Measurements from ENCODE around the gene TTC12. TPM values are rescaled to one million over a fixed set of nuclear protein-coding genes. Genes with fewer than 3 reads are reported as not detected.

The TTC12 gene
- total and polyA plus RNA-seq, 8 donors = 3.7 to 58.9 (median 11.1) TPM

DNA sequence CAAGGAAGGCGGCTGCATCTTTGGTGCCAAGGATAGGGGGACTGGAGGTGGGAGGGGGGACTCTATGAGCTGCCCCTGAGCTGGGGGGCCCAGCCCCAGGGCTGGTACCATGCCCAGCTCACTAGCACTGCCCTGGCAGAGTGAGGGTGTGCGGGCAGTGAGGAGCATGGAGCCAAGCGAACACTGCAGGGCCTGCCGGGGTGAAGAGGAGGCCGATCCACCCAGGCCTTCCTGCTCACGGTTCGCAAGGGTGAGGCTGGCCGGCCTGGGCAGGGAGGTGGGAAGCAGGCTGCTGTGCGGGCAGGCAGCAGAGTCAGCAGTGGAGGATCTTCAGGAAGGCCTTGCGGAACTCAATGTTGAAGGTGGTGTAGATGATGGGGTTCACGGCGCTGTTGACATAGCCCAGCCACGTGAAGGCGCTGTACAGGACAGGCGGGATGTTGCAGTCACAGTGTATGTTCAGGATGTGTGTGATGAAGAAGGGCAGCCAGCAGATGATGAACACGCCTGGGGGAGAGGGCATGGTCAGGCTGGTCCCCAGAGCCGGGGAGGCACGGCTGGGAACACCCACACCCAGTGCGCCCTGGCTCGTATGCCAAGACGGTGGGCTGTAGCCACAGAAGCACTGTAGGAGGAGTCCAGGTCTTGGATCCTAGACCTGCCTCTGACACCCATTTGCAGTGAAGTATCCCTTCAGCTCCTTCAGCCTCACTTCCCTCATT is 96.2 kb downstream of the TTC12 start:
- Histone ChIP-seq H3K4me3 (no peak overlapping the region), H3K36me3 (no peaks in the 10 kb centered on the region), H3K4me1 (no peaks in the 10 kb centered on the region), H3K27ac (no peak overlapping the region), H3K27me3 (peaks cover 0 to 7% (median 0%) of the 10 kb centered on the region in 3 donors), H3K9me3 (no peaks in the 10 kb centered on the region)
- WGBS, 5 donors = 87 to 92% (median 90%) methylated on average over 20 to 21 of the region's 21 CpGs
- TF ChIP-seq POLR2A (IDR thresholded peaks at IDR 0.05) (no peak), CTCF (IDR thresholded peaks at IDR 0.05) (no peak), EP300 (IDR thresholded peaks at IDR 0.05) (no peak), POLR2AphosphoS5 (IDR thresholded peaks at IDR 0.05) (no peak)
- no peak for DNase-seq
- intact Hi-C loops (cut with DNase I; ENCODE audit: low total_unique reads) = no loop called here

GRCh38 chr11:113411536-113411935 is 97.2 kb downstream of the TTC12 start:
- no peak overlapping the region for H3K27ac ChIP-seq
- H3K4me3 ChIP-seq = no peak overlapping the region
- no peaks in the 10 kb centered on the region for H3K9me3 ChIP-seq
- intact Hi-C loops (cut with DNase I; ENCODE audit: low total_unique reads) = no loop called here
- peaks cover 0 to 6% (median 0%) of the 10 kb centered on the region in 3 donors for H3K27me3 ChIP-seq
- DNase-seq = no peak
- H3K36me3 ChIP-seq = no peaks in the 10 kb centered on the region
- TF ChIP-seq POLR2AphosphoS5 (IDR thresholded peaks at IDR 0.05) = no peak
- WGBS, 5 donors = 82 to 93% (median 91%) methylated on average over 3 of the region's 3 CpGs
- no peaks in the 10 kb centered on the region for H3K4me1 ChIP-seq

- Histone ChIP-seq H3K4me1 (no peaks in the 10 kb centered on the region), H3K4me3 (no peak overlapping the region), H3K27me3 (no peaks in the 10 kb centered on the region), H3K36me3 (no peaks in the 10 kb centered on the region), H3K27ac (no peak overlapping the region), H3K9me3 (no peaks in the 10 kb centered on the region)
- no peak for TF ChIP-seq POLR2A (IDR thresholded peaks at IDR 0.05)
- no peak for TF ChIP-seq POLR2AphosphoS5 (IDR thresholded peaks at IDR 0.05)
- TF ChIP-seq CTCF (IDR thresholded peaks at IDR 0.05) = no peak
- no peak for TF ChIP-seq EP300 (IDR thresholded peaks at IDR 0.05)
- DNase-seq = no peak
- 83 to 97% (median 89%) methylated on average over 6 to 9 of the region's 9 CpGs for WGBS, 5 donors
- intact Hi-C loops (cut with DNase I; ENCODE audit: low total_unique reads) = no loop called here
These were observed 98.3 kb downstream of the TTC12 start for GRCh38 chr11:113412675-113413074.

DNA sequence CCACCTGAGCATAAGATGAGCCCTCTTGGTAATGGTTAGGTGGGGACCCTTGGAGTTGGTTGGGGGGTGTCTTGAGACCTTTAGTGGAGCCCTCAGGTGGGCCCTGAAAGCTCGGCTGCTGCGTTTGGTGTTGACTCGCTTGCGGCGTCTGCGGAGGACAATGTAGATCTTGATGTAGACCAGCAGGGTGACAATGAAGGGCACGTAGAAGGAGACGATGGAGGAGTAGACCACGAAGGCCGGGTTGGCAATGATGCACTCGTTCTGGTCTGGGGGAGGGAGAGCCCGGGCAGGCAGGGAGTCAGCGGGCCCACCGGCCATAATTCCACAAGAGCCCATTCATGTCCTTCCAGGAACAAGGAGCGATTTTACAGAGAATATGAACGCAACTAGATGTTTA is 101.0 kb downstream of the TTC12 start:
- intact Hi-C loops (cut with DNase I; ENCODE audit: low total_unique reads) = no loop called here
- Histone ChIP-seq H3K27me3 (peaks cover 0 to 9% (median 0%) of the 10 kb centered on the region in 3 donors), H3K9me3 (no peaks in the 10 kb centered on the region), H3K4me1 (no peaks in the 10 kb centered on the region), H3K4me3 (no peak overlapping the region), H3K27ac (no peak overlapping the region), H3K36me3 (no peaks in the 10 kb centered on the region)
- DNase-seq = no peak
- WGBS, 5 donors = 93 to 95% (median 94%) methylated on average over 16 of the region's 16 CpGs
- no peak for TF ChIP-seq POLR2A (IDR thresholded peaks at IDR 0.05)
- no peak for TF ChIP-seq EP300 (IDR thresholded peaks at IDR 0.05)
- no peak for TF ChIP-seq POLR2AphosphoS5 (IDR thresholded peaks at IDR 0.05)
- no peak for TF ChIP-seq CTCF (IDR thresholded peaks at IDR 0.05)

Other genes starting within 250 kb of the TTC12 start
- gene ANKK1, start 73.2 kb downstream of the TTC12 start, total RNA-seq = not detected
- under 1 TPM in 1 of 3 donors, not detected in 2; 0.73 TPM for gene ANKK1, start 73.2 kb downstream of the TTC12 start, polyA plus RNA-seq
- gene DRD2, start 160.8 kb downstream of the TTC12 start, total RNA-seq = not detected
- gene DRD2, start 160.8 kb downstream of the TTC12 start, polyA plus RNA-seq = under 1 TPM in 1 of 3 donors, not detected in 2; 0.03 TPM